IMR-90 (cell line): ENCODE data around the gene WEE2. TPM values are rescaled to one million over a fixed set of nuclear protein-coding genes. Genes with fewer than 3 reads are reported as not detected.

Source experiments
- ATAC-seq: fragments of 200-7000 bp; cut with Tn5 transposase; 2 replicates; pipeline ENCODE4 v1.9.1; 2020; ENCODE audit warnings: low read depth, mild to moderate bottlenecking, moderate library complexity
- BruUV-seq: library from RNA; stranded (reverse); fragments of 400-500 nt; replicated peaks from 2 replicates; lab custom pipeline; 2021; lab: Mats Ljungman, UMichigan
- CTCF ChIA-PET: fragments of 300-600 bp; formaldehyde crosslinking; extraction: SDS; loops from one replicate; lab custom pipeline; 2021; ENCODE audit warnings: antibody characterized with exemption; lab: Yijun Ruan, JAX
- POLR2A ChIA-PET: fragments of 300-600 bp; sonication (Branson Sonifier 250); formaldehyde crosslinking; loops from one replicate; lab custom pipeline; 2022; ENCODE audit warnings: antibody characterized with exemption; ENCODE audit not compliant: unreplicated experiment; lab: Charles Lee
- DNase-seq: peaks from one replicate; pipeline ENCODE4 v3.0.0; 2013
- H2AFZ ChIP-seq: replicated peaks from 2 replicates; pipeline ENCODE3; 2013; ENCODE audit warnings: low read length, mild to moderate bottlenecking; ENCODE audit not compliant: poor library complexity
- H2AK5ac ChIP-seq: 2 replicates; pipeline ENCODE4 v1.6.1; 2013; ENCODE audit warnings: low read depth, low read length, inconsistent platforms
- H2AK9ac ChIP-seq: replicated peaks from 2 replicates; pipeline ENCODE3; 2013; ENCODE audit warnings: mild to moderate bottlenecking, low read depth, low read length, moderate library complexity; ENCODE audit not compliant: poor library complexity
- H2BK120ac ChIP-seq: 2 replicates; pipeline ENCODE4 v1.6.1; 2013; ENCODE audit warnings: low read depth, low read length, inconsistent platforms
- H2BK15ac ChIP-seq: 3 replicates; pipeline ENCODE4 v1.6.1; 2013; ENCODE audit warnings: low read depth, low read length, inconsistent platforms
- H2BK20ac ChIP-seq: 2 replicates; pipeline ENCODE4 v1.6.1; 2013; ENCODE audit warnings: low read depth, mild to moderate bottlenecking, inconsistent platforms, low read length, moderate library complexity
- H2BK5ac ChIP-seq: 2 replicates; pipeline ENCODE4 v1.6.1; 2013; ENCODE audit warnings: mild to moderate bottlenecking, low read depth, low read length, inconsistent platforms; ENCODE audit not compliant: poor library complexity, severe bottlenecking
- H3K14ac ChIP-seq: replicated peaks from 2 replicates; pipeline ENCODE4 v1.6.1; 2013; ENCODE audit warnings: low read depth, low read length, inconsistent platforms
- H3K18ac ChIP-seq: 2 replicates; pipeline ENCODE4 v1.6.1; 2013; ENCODE audit warnings: low read depth, low read length, control low read depth
- H3K23ac ChIP-seq: 2 replicates; pipeline ENCODE4 v1.6.1; 2013; ENCODE audit warnings: low read depth, low read length, inconsistent platforms
- H3K27ac ChIP-seq: 2 replicates; pipeline ENCODE4 v1.5.1; 2013; ENCODE audit warnings: mild to moderate bottlenecking, control low read depth, low read length; ENCODE audit not compliant: insufficient read depth
- H3K27me3 ChIP-seq: 2 replicates; pipeline ENCODE4 v1.6.1; 2013; ENCODE audit warnings: low read length; ENCODE audit not compliant: control insufficient read depth, insufficient read depth
- H3K36me3 ChIP-seq: 2 replicates; pipeline ENCODE4 v1.6.1; 2013; ENCODE audit warnings: low read length, mixed read lengths; ENCODE audit not compliant: control insufficient read depth, insufficient read depth
- H3K4ac ChIP-seq: 2 replicates; pipeline ENCODE4 v1.6.1; 2013; ENCODE audit warnings: low read depth, low read length, inconsistent platforms
- H3K4me1 ChIP-seq: 2 replicates; pipeline ENCODE4 v1.6.1; 2013; ENCODE audit warnings: low read length, mixed read lengths; ENCODE audit not compliant: control insufficient read depth, insufficient read depth
- H3K4me2 ChIP-seq: 2 replicates; pipeline ENCODE4 v1.6.1; 2013; ENCODE audit warnings: low read depth, mild to moderate bottlenecking, control low read depth, low read length, moderate library complexity
- H3K4me3 ChIP-seq: 2 replicates; pipeline ENCODE4 v1.5.1; 2013; ENCODE audit warnings: low read depth, mild to moderate bottlenecking, control low read depth, low read length, moderate library complexity; ENCODE audit not compliant: insufficient read depth
- H3K56ac ChIP-seq: 2 replicates; pipeline ENCODE4 v1.6.1; 2013; ENCODE audit warnings: low read length, inconsistent platforms; ENCODE audit not compliant: insufficient read depth; ENCODE audit errors: extremely low read depth
- H3K79me1 ChIP-seq, 2 experiments: 2 replicates each; pipeline ENCODE4 v1.6.1; 2013; ENCODE audit warnings: low read length in 2 of 2, inconsistent platforms in 1 of 2, low read depth in 1 of 2
- H3K9ac ChIP-seq: 2 replicates; pipeline ENCODE4 v1.6.1; 2013; ENCODE audit warnings: low read depth, low read length, control low read depth
- H3K9me1 ChIP-seq: 2 replicates; pipeline ENCODE4 v1.6.1; 2013; ENCODE audit warnings: low read length, inconsistent platforms; ENCODE audit not compliant: insufficient read depth
- H3K9me3 ChIP-seq: 2 replicates; pipeline ENCODE4 v1.6.1; 2013; ENCODE audit warnings: low read length; ENCODE audit not compliant: control insufficient read depth, insufficient read depth
- H4K20me1 ChIP-seq: 2 replicates; pipeline ENCODE4 v1.6.1; 2013; ENCODE audit warnings: low read length, inconsistent platforms; ENCODE audit not compliant: insufficient read depth
- H4K5ac ChIP-seq: 2 replicates; pipeline ENCODE4 v1.6.1; 2013; ENCODE audit warnings: mild to moderate bottlenecking, low read depth, low read length, control low read depth
- H4K8ac ChIP-seq, 2 experiments: 2 replicates each; pipeline ENCODE4 v1.6.1; 2013; ENCODE audit warnings: low read depth in 2 of 2, low read length in 2 of 2, control low read depth in 1 of 2, inconsistent platforms in 1 of 2
- H4K91ac ChIP-seq: 2 replicates; pipeline ENCODE4 v1.6.1; 2013; ENCODE audit warnings: low read depth, low read length, inconsistent platforms; ENCODE audit not compliant: insufficient read depth
- BHLHE40 ChIP-seq: fragments of 150-350 bp; IDR thresholded peaks from 2 replicates; pipeline ENCODE4 v1.6.1; 2016; ENCODE audit warnings: mild to moderate bottlenecking, low read depth, low read length
- CEBPB ChIP-seq: IDR thresholded peaks from 2 replicates; pipeline ENCODE4 v1.6.1; 2012; ENCODE audit warnings: low read depth, low read length, improper control_type of control experiment
- CHD1 ChIP-seq: IDR thresholded peaks from 2 replicates; pipeline ENCODE4 v1.6.1; 2012; ENCODE audit warnings: low read depth, low read length, improper control_type of control experiment
- MAFK ChIP-seq: IDR thresholded peaks from 2 replicates; pipeline ENCODE4 v1.6.1; 2012; ENCODE audit warnings: low read depth, low read length, improper control_type of control experiment
- MAZ ChIP-seq: IDR thresholded peaks from 2 replicates; pipeline ENCODE4 v1.6.1; 2012; ENCODE audit warnings: low read depth, mild to moderate bottlenecking, low read length, improper control_type of control experiment, moderate library complexity, borderline replicate concordance
- MXI1 ChIP-seq: IDR thresholded peaks from 2 replicates; pipeline ENCODE4 v1.6.1; 2012; ENCODE audit warnings: low read depth, mild to moderate bottlenecking, low read length, moderate library complexity, borderline replicate concordance
- POLR2A ChIP-seq: IDR thresholded peaks from 2 replicates; pipeline ENCODE4 v1.6.1; 2012; ENCODE audit warnings: mild to moderate bottlenecking, low read depth, low read length
- RAD21 ChIP-seq: IDR thresholded peaks from 2 replicates; pipeline ENCODE4 v1.6.1; 2012; ENCODE audit warnings: low read length, improper control_type of control experiment
- RFX5 ChIP-seq: IDR thresholded peaks from 2 replicates; pipeline ENCODE4 v1.8.0; 2012; ENCODE audit warnings: low read depth, mild to moderate bottlenecking, low read length, moderate library complexity
- SMC3 ChIP-seq: fragments of 150-350 bp; IDR thresholded peaks from 2 replicates; pipeline ENCODE4 v1.6.1; 2016; ENCODE audit warnings: low read depth, mild to moderate bottlenecking, antibody characterized with exemption, low read length, moderate library complexity
- WGBS, 2 experiments: methylation state at CpG; one replicate each; pipeline versions ENCODE4 v1.1.5 to v1.1.7; 2013; ENCODE audit warnings: missing lambda C conversion rate in 2 of 2; ENCODE audit not compliant: insufficient read length in 1 of 2; ENCODE audit errors: extremely low coverage in 2 of 2; 5-methylcytosine and 5-hydroxymethylcytosine counted together
- dilution Hi-C: fragments of 300-500 bp; cut with HindIII; formaldehyde crosslinking; loops from one replicate; pipeline ENCODE4 v1.14.3; 2018; ENCODE audit warnings: low sequenced_read_pairs; ENCODE audit not compliant: unreplicated experiment
- in situ Hi-C: fragments of 300-500 bp; cut with MboI; formaldehyde crosslinking; loops from 3 replicates; pipeline ENCODE4 v1.14.3; 2019; ENCODE audit warnings: low sequenced_read_pairs, inconsistent platforms, mixed read lengths
- intact Hi-C: fragments of 100-400 bp; cut with micrococcal nuclease; formaldehyde crosslinking; loops from 2 replicates; pipeline ENCODE4 v1.10.0; 2022
- polyA plus RNA-seq, 3 experiments: library from polyadenylated mRNA; depleted of rRNA; stranded (reverse); fragments of >200 nt; gene quantifications; 2 replicates each; pipeline ENCODE4 v1.2.3, GENCODE V29; 2012; ENCODE audit warnings: low replicate concordance in 1 of 3
- total RNA-seq: library from RNA; depleted of rRNA; stranded (reverse); fragments of >200 nt; gene quantifications from 2 replicates; pipeline ENCODE4 v1.2.3, GENCODE V29; 2012
- TF ChIP-seq, protein P1 (sequence below): conservative IDR thresholded peaks from 2 replicates; pipeline ENCODE4 v1.5.1; 2012; ENCODE audit warnings: mild to moderate bottlenecking, low read depth, low read length, improper control_type of control experiment
- TF ChIP-seq, protein P2 (sequence below): fragments of 150-350 bp; IDR thresholded peaks from 2 replicates; pipeline ENCODE4 v1.6.1; 2017; ENCODE audit warnings: mild to moderate bottlenecking, antibody characterized with exemption, low read length, low read depth
- TF ChIP-seq, protein P3 (sequence below): fragments of 150-350 bp; IDR thresholded peaks from 2 replicates; pipeline ENCODE4 v1.6.1; 2016; ENCODE audit warnings: low read depth, mild to moderate bottlenecking, low read length, moderate library complexity, borderline replicate concordance

The WEE2 gene
- total and polyA plus RNA-seq, 2 of the 4 experiments (the other 2 are of a cell fraction), result not detected

DNA sequence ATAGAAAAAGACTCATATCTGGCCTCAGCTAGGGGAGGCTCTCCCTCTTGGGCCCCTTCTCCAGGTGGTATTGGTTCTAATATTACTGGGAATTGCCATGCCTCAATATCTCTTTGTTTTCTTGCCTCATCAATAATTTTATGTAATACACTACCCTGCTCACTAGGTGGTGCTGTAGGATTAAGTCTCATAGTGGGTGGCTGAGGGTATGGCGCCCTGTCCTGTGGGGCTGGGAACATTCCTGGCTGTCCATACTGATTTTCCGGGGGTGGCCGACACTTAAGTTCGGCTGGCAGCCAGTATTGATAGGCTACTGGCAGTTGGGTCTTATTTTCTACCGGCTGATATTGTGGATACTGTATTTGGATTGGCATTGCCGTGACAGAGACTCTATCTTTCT, 46.8 kb downstream of the WEE2 start:
- ChIA-PET CTCF (no interaction called here), POLR2A (no interaction called here)
- no peak overlapping the region for H4K8ac ChIP-seq
- no peak overlapping the region for H3K27ac ChIP-seq
- H3K9me1 ChIP-seq, result no peaks in the 10 kb centered on the region
- no peaks in the 10 kb centered on the region for H3K27me3 ChIP-seq
- no peak overlapping the region for H2AK5ac ChIP-seq
- H3K14ac ChIP-seq, result no peak overlapping the region
- no peak overlapping the region for H3K18ac ChIP-seq
- TF ChIP-seq POLR2A, result no peak
- no peak for TF ChIP-seq MAFK
- TF ChIP-seq BHLHE40, result no peak
- no peak for TF ChIP-seq MAZ
- TF ChIP-seq, protein P1, sequence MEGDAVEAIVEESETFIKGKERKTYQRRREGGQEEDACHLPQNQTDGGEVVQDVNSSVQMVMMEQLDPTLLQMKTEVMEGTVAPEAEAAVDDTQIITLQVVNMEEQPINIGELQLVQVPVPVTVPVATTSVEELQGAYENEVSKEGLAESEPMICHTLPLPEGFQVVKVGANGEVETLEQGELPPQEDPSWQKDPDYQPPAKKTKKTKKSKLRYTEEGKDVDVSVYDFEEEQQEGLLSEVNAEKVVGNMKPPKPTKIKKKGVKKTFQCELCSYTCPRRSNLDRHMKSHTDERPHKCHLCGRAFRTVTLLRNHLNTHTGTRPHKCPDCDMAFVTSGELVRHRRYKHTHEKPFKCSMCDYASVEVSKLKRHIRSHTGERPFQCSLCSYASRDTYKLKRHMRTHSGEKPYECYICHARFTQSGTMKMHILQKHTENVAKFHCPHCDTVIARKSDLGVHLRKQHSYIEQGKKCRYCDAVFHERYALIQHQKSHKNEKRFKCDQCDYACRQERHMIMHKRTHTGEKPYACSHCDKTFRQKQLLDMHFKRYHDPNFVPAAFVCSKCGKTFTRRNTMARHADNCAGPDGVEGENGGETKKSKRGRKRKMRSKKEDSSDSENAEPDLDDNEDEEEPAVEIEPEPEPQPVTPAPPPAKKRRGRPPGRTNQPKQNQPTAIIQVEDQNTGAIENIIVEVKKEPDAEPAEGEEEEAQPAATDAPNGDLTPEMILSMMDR, result peak; percentile 38
- TF ChIP-seq RAD21, result peak; percentile 19
- TF ChIP-seq, protein P2, sequence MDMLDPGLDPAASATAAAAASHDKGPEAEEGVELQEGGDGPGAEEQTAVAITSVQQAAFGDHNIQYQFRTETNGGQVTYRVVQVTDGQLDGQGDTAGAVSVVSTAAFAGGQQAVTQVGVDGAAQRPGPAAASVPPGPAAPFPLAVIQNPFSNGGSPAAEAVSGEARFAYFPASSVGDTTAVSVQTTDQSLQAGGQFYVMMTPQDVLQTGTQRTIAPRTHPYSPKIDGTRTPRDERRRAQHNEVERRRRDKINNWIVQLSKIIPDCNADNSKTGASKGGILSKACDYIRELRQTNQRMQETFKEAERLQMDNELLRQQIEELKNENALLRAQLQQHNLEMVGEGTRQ, result no peak
- no peak for TF ChIP-seq CHD1
- no peak for TF ChIP-seq SMC3
- no peak for TF ChIP-seq RFX5
- TF ChIP-seq MXI1, result no peak
- TF ChIP-seq, protein P3, sequence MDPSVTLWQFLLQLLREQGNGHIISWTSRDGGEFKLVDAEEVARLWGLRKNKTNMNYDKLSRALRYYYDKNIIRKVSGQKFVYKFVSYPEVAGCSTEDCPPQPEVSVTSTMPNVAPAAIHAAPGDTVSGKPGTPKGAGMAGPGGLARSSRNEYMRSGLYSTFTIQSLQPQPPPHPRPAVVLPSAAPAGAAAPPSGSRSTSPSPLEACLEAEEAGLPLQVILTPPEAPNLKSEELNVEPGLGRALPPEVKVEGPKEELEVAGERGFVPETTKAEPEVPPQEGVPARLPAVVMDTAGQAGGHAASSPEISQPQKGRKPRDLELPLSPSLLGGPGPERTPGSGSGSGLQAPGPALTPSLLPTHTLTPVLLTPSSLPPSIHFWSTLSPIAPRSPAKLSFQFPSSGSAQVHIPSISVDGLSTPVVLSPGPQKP, result no peak
- no peak for TF ChIP-seq CEBPB
- H3K9ac ChIP-seq, result no peak overlapping the region
- no peak overlapping the region for H3K4ac ChIP-seq
- H2AFZ ChIP-seq, result no peak overlapping the region
- no CpG with 5 or more reads among the region's 6 CpGs for WGBS, 2 experiments
- H3K9me3 ChIP-seq, result peaks cover 15% of the 10 kb centered on the region
- no peaks in the 10 kb centered on the region for H3K4me1 ChIP-seq
- H2BK120ac ChIP-seq, result no peak overlapping the region
- H3K36me3 ChIP-seq, result peaks cover 37% of the 10 kb centered on the region
- no peaks in the 10 kb centered on the region for H3K79me1 ChIP-seq
- H4K5ac ChIP-seq, result no peak overlapping the region
- no peaks in the 10 kb centered on the region for H4K20me1 ChIP-seq
- H3K56ac ChIP-seq, result no peak overlapping the region
- no peak for DNase-seq
- no peak overlapping the region for H2BK20ac ChIP-seq
- H2BK15ac ChIP-seq, result no peak overlapping the region
- no TSS peak for BruUV-seq
- H4K91ac ChIP-seq, result no peak overlapping the region
- dilution Hi-C loops (no loop called here), intact Hi-C loops (no loop called here), in situ Hi-C loops (no loop called here)
- H2BK5ac ChIP-seq, result no peak overlapping the region
- H3K23ac ChIP-seq, result no peak overlapping the region
- H3K4me3 ChIP-seq, result no peak overlapping the region
- H2AK9ac ChIP-seq, result no peak overlapping the region
- H3K4me2 ChIP-seq, result no peak overlapping the region
- peak; percentile 51; the same call in 1 of the 2 replicates for ATAC-seq
